Measurements from ENCODE around the gene RAB11FIP3. TPM values are rescaled to one million over a fixed set of nuclear protein-coding genes. Genes with fewer than 3 reads are reported as not detected.

The RAB11FIP3 gene
- total RNA-seq, 1 experiment from 2014 or later: 35.8 TPM

- H3K27me3 ChIP-seq (replicated peaks; ENCODE audit: control insufficient read depth, insufficient read depth, low read length): no peaks in the 10 kb centered on the region; the same call in 1 of the 2 replicates
Measured at GRCh38 chr16:424033-424622, 1.3 kb upstream of the RAB11FIP3 start.

GRCh38 chr16:424623-425081, 797 bp upstream of the RAB11FIP3 start:
- Histone ChIP-seq H3K4me3 (ENCODE audit: low read depth, low read length) (peak overlapping the region; percentile 50), H3K36me3 (ENCODE audit: control insufficient read depth, insufficient read depth, low read length) (no peaks in the 10 kb centered on the region), H3K4me1 (no peaks in the 10 kb centered on the region; the same call in 1 of the 2 replicates), H3K9me3 (no peaks in the 10 kb centered on the region), H3K27me3 (replicated peaks; ENCODE audit: control insufficient read depth, insufficient read depth, low read length) (no peaks in the 10 kb centered on the region; the same call in 1 of the 2 replicates)
- intact Hi-C loops (cut with micrococcal nuclease; ENCODE audit: unreplicated experiment): loop anchor here (10.0 kb wide), 1 partner anchor 60 kb away; no protein-coding TSS in a partner anchor
- CTCF ChIA-PET: interaction anchor here (0.9 to 1.7 kb wide), 5 partner anchors 23 to 109 kb away, joined by 3 to 6 read pairs (median 5); partner anchors contain the start of genes CAPN15 and DECR2
- Mint-ChIP-seq H3K27ac (ENCODE audit: unreplicated experiment) (no peak overlapping the region), H3K36me3 (ENCODE audit: insufficient read depth, unreplicated experiment) (no peaks in the 10 kb centered on the region), H3K9me3 (ENCODE audit: unreplicated experiment) (no peaks in the 10 kb centered on the region), H3K27me3 (ENCODE audit: insufficient read depth, unreplicated experiment) (no peaks in the 10 kb centered on the region), H3K4me3 (ENCODE audit: unreplicated experiment) (peak overlapping the region; percentile 71), H3K4me1 (ENCODE audit: low read depth, unreplicated experiment) (peaks cover 11% of the 10 kb centered on the region)
- BruUV-seq (replicated peaks): no TSS peak
- peak in 1 of 2 experiments; percentile 30 for DNase-seq
- POLR2A ChIA-PET: no interaction called here
- TF ChIP-seq CTCF (IDR thresholded peaks at IDR 0.05; ENCODE audit: insufficient read depth in 1 of 2, low read depth in 1 of 2, low read length in 1 of 2, severe bottlenecking in 1 of 2, unreplicated experiment in 1 of 2): no peak

More at GRCh38 chr16:424033-424622, 1.3 kb upstream of the RAB11FIP3 start:
- POLR2A ChIA-PET: no interaction called here
- intact Hi-C loops (cut with micrococcal nuclease; ENCODE audit: unreplicated experiment): loop anchor here (10.0 kb wide), 1 partner anchor 61 kb away; no protein-coding TSS in a partner anchor
- BruUV-seq (replicated peaks): TSS peak; percentile 11
- Mint-ChIP-seq H3K4me1 (ENCODE audit: low read depth, unreplicated experiment) (peaks cover 11% of the 10 kb centered on the region), H3K27ac (ENCODE audit: unreplicated experiment) (no peak overlapping the region), H3K9me3 (ENCODE audit: unreplicated experiment) (no peaks in the 10 kb centered on the region), H3K27me3 (ENCODE audit: insufficient read depth, unreplicated experiment) (no peaks in the 10 kb centered on the region), H3K36me3 (ENCODE audit: insufficient read depth, unreplicated experiment) (no peaks in the 10 kb centered on the region), H3K4me3 (ENCODE audit: unreplicated experiment) (peak overlapping the region; percentile 71)
- no peaks in the 10 kb centered on the region for H3K9me3 ChIP-seq
- no peak for DNase-seq
- no peaks in the 10 kb centered on the region; the same call in 1 of the 2 replicates for H3K4me1 ChIP-seq
- H3K36me3 ChIP-seq (ENCODE audit: control insufficient read depth, insufficient read depth, low read length): no peaks in the 10 kb centered on the region
- CTCF ChIA-PET: interaction anchor here (1.5 to 1.7 kb wide), 2 partner anchors 22 to 73 kb away, joined by 3 to 5 read pairs; partner anchors contain the start of gene DECR2
- H3K4me3 ChIP-seq (ENCODE audit: low read depth, low read length): peak overlapping the region; percentile 50
- no peak for TF ChIP-seq CTCF (IDR thresholded peaks at IDR 0.05; ENCODE audit: insufficient read depth in 1 of 2, low read depth in 1 of 2, low read length in 1 of 2, severe bottlenecking in 1 of 2, unreplicated experiment in 1 of 2)

- TF ChIP-seq CTCF (IDR thresholded peaks at IDR 0.05; ENCODE audit: insufficient read depth in 1 of 2, low read depth in 1 of 2, low read length in 1 of 2, severe bottlenecking in 1 of 2, unreplicated experiment in 1 of 2): no peak
- no peaks in the 10 kb centered on the region for H3K9me3 Mint-ChIP-seq (ENCODE audit: unreplicated experiment)
- ChIA-PET POLR2A (no interaction called here), CTCF (interaction anchor here (0.9 to 1.7 kb wide), 3 partner anchors 24 to 108 kb away, joined by 3 to 5 read pairs (median 5); partner anchors contain the start of gene DECR2)
- H3K27me3 ChIP-seq (replicated peaks; ENCODE audit: control insufficient read depth, insufficient read depth, low read length): no peaks in the 10 kb centered on the region; the same call in 1 of the 2 replicates
- no peaks in the 10 kb centered on the region for H3K27me3 Mint-ChIP-seq (ENCODE audit: insufficient read depth, unreplicated experiment)
- no peaks in the 10 kb centered on the region for H3K9me3 ChIP-seq
- peaks cover 11% of the 10 kb centered on the region for H3K4me1 Mint-ChIP-seq (ENCODE audit: low read depth, unreplicated experiment)
- H3K36me3 ChIP-seq (ENCODE audit: control insufficient read depth, insufficient read depth, low read length): no peaks in the 10 kb centered on the region
- no peak for DNase-seq
- no TSS peak for BruUV-seq (replicated peaks)
- H3K4me1 ChIP-seq: no peaks in the 10 kb centered on the region; the same call in 1 of the 2 replicates
- no peaks in the 10 kb centered on the region for H3K36me3 Mint-ChIP-seq (ENCODE audit: insufficient read depth, unreplicated experiment)
- H3K4me3 ChIP-seq (ENCODE audit: low read depth, low read length): peak overlapping the region; percentile 50
- H3K4me3 Mint-ChIP-seq (ENCODE audit: unreplicated experiment): peak overlapping the region; percentile 71
- H3K27ac Mint-ChIP-seq (ENCODE audit: unreplicated experiment): no peak overlapping the region
- intact Hi-C loops (cut with micrococcal nuclease; ENCODE audit: unreplicated experiment): loop anchor here (10.0 kb wide), 1 partner anchor 59 kb away; no protein-coding TSS in a partner anchor
Measured at GRCh38 chr16:425740-426114, 278 bp downstream of the RAB11FIP3 start.

Data from Caco-2 (cell line).